GM19395 (cell line): ENCODE results near the gene GPR137B.

ENCODE experiments used
- ATAC-seq: cut with Tn5 transposase; IDR thresholded peaks from one replicate; pipeline ENCODE4 v1.9.1; 2021; ENCODE audit warnings: mild to moderate bottlenecking, moderate library complexity; ENCODE audit not compliant: unreplicated experiment

Gene GPR137B

DNA sequence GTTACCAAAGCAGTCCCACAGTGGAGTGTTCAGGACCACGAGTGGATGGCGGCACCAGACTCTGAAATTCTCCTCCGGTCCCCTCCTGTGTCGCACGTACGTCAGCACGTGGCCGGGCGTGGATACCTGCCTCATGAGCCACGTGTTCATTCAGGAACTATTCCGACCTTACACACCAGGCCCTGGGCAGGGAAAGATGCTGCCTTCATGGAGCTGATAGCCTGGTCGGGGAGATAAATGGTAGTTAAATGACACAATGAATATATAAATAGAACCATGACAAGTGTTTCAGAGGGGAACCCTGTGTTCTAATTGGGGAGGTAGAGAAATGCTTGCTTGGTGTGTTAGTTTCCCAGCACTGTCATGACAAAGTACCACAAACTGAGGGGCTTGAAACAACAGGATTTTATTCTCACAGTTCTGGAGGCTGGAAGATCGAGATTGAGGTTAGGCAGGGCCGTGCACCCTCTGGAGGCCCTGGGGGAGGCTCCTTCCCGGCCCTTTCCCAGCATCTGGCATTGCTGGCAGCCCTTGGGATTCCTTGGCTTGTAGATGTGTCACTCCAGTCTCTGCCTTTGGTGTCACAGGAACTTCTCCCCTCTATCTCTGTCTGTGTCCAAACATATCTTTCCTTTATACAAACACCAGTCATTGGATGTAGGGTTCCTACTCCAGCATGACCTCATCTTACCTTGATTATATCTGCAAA is 28.9 kb upstream of the GPR137B start:
- ATAC-seq = no peak

DNA sequence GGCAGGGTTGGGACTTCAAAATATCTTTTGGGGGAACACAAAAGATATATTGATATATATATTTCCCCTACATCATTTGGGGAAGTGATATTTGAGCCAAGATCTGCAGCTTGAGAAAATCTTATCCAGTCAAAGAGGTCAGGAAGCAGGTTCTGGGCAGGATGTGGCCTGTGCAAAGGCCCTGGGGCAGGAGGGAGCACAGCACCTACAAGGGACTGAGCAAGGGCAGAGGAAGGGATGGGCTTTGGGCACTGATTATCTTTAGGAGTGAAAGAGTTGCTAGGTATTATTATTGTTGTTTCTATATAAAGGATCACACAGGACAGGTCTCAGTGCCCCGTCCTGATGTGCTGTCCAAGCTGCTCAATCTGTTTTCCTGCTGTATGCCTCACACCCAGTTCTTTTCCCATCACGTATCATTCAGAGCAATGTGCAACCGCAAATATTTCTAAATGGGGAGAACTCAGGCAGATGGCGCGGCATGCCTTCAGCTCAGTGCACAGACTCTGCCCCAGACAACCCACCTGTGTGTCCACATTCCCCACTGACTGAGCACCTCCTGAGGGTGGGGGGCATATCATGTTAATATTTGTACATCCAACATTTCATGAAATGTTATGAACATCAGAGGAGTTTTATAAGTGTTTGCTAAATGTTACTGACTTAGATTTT is 28.1 kb upstream of the GPR137B start:
- no peak for ATAC-seq

DNA sequence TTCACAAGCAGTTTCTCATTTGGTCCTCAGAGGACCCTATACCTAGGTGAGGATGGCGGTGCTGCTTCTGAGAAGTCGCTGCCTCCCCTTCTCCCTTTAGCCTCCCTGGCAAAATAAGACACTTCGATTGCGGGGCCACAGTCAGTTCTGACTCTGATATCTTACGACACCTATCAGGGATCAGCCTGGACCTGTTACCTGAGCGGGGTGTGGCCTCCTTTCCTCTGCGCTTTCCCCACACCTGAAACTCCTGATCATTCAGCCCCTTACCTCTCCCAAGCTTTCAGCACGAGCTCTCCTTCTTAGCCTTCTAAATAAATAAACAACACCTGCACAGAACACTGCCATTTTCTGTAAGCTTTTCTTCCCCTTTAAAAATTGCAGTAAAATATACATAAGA is 24.6 kb upstream of the GPR137B start:
- no peak for ATAC-seq

DNA sequence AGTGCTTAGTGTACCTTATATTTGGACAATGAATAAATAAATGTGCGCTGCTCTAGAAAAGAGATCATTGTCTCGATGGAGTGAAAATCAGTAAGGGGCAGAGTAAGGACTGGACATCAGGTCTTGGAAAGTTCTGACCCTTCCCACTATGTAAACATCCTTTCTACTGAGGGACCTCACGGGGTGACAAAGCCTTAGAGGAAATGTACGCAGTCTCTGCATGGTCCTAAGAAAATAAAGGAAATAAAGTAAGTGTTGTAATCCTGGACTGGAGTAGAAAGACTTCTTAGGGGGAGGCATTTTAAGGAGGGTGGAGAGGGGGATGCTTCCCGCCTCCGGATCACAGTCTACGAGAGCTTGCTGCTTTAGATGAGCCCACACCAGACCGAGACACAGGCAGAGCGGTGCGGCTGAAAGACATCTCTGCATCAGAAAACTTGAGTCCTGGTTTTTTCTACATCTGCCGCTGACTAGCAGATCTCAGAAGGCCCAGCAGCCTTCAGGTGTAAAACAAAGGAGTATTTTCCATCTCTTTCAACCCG is 22.3 kb upstream of the GPR137B start:
- no peak for ATAC-seq

DNA sequence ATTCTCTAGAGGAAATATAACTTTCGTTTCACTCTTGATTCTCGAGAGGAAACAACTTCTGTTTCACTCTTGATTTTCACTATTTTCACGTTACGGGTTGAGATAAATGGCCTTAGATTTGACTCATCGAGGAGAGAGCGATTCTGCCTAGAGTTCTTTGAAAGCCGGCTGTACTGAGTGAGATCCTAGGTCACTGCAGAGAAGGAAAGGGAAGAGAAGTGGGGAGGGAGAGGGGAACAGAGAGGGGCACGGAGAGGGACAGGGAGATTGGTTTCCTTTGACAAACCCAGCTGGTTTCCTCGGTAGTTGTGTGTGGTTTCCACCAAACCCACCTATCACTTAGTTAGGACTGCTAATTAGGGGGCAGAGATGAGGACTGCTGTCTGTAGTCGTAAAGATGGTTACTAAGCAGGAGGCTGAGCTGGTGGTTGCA is 21.6 kb upstream of the GPR137B start:
- ATAC-seq = peak; percentile 74

DNA sequence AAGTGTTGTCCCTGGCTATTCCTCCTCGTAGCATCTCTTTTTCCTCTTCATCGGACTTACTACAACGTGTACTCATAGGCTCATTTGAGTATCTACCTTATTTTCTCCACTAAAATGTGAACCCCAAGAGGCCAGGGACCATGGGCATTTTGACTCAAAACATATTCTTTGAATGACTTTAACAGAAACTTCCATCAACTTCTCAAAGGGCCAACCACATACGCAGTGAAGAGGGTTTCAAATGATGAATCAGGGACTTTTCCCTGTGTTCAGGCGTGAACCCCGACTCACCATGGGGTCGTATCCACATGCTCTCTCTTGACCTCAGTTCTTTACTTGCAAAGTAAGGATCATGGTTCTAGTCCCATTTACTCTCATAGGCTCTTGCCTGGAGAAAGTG is 20.2 kb upstream of the GPR137B start:
- ATAC-seq = no peak

DNA sequence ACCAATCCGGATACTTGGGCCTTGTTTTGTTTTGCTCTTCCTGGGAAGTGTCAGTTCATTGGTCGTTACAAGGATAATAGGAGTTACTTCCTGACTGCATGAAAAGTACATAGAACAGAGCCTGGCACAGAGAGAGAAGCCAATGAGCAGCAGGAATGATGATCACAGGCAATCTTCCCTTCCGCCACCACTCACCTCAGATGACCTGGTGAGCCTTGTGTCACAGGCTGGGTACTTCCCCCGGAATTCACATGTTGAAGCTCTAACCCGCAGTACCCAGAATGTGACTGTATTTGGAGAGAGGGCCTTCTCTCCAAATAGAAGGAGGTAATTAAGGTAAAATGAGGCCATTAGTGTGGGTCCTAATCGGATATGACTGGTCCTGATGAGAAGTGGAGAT is 18.8 kb upstream of the GPR137B start:
- ATAC-seq = no peak

DNA sequence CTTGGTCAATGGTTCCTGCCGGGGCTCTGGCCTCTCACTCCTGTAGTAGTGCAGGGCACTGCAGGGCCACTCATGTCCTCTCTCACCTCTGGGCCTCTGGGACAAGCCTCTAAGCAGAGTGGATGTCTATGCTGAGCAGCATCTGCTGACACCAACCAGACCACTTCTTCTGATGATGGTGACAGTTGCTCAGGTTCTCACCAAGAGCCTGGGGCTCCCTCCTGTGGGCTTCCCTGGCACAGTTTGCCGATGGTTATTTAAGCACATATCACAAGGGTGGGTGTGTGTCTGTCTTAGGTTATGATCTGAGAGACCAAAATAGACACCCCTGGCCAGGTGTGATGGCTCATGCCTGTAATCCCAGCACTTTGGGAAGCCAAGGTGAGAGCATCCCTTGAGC is 17.4 kb upstream of the GPR137B start:
- no peak for ATAC-seq

DNA sequence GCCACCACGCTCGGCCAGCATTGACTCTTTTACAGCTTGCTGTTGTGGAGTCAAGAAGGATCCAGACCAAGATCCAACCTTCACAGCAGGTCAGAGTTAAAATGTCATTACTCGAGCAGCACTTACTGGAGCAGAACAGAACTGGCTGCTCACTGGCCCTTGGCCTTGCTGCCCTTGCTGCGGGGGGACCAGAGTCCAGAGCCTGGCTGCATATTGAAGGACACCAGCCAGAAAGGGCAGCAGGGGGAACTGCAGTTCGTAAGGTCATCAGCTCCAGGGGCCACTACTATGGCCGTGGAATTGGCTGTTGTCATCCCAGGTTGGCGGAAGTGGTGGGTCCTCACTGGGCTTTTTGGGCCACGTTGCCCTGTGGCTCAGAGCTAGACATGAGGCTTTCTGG is 15.3 kb upstream of the GPR137B start:
- no peak for ATAC-seq

DNA sequence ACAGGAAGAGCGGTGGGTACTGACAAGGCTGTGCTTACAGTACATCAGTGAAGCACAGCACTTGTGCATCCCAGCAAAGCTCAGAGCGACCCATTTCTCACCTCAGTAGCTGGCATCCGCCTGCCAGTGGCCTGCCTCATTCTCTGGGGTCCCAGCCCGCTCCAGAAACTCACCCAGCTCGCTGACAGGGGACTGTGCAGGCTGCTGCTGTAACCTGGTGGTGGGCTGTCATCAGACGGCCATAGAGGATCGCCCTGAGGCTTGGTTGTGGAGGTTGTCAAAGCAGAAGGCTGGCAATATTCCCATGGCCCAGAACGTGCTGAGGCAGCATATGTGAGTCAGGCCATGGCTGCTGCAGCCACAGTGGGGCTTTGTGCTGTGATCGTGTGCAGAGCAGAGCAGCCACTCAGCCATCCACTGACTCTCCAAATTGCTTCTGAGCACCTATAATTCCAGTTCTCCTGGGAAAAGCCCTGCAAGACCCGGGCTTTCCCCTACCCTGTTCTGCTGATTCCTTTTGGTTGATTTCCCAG is 13.6 kb upstream of the GPR137B start:
- no peak for ATAC-seq

DNA sequence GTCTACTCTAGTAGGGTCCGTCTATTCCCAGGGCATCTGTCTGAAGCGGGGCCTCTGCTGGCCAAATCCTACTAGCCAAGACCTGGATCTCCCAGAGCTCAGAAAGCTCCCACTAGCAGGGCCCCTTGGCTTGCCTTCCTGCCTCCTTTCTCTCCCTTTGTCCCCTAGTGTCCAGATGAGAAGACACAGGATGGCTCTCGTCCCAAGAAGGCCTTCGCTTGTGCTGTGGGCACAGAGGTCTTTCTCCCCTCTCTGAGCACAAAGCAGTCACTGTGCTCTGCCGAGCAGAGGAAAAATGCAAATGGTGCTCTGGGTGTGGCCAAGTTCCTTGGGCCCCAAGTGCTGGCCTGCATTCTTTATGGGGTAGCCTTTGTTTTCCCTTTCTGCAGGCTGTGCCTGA is 13.0 kb upstream of the GPR137B start:
- ATAC-seq = no peak

DNA sequence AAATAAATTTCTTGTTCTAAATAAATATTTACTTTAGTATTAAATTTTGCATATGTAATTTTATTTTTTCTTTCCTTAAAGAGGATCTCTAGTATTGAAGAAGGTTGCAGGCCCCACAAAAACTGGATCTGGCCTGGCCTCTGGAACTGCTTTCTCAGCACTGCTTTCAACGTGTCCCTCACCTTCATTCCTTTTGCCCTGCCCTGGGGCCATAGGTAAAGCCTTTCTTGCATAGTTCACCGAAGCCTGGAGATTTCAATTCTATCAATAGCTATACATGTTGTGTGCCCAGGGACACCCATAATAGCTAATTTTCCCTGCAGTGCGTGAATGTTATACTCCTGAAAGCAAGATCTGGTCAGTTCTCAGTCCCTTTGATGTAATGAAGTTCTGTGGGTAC is 12.0 kb upstream of the GPR137B start:
- ATAC-seq = no peak

DNA sequence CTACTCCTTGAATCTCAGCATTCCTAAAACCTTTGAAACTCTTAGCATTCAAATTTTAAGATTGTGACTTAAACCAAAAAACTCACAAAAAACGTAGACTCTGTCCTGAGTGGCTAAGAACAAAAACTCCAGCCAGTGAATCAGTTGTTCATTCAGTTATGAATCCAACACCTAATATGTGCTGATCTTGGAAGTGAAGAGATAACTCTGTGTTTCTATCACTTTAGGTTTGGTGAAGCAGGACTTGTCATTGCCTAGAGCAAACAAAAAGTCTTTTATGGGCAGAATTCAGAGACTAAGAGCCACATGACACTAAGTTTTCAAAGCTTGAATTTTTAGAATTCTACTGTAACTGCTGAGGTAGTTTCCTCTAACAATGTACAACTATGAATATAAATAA is 10.4 kb upstream of the GPR137B start:
- no peak for ATAC-seq

DNA sequence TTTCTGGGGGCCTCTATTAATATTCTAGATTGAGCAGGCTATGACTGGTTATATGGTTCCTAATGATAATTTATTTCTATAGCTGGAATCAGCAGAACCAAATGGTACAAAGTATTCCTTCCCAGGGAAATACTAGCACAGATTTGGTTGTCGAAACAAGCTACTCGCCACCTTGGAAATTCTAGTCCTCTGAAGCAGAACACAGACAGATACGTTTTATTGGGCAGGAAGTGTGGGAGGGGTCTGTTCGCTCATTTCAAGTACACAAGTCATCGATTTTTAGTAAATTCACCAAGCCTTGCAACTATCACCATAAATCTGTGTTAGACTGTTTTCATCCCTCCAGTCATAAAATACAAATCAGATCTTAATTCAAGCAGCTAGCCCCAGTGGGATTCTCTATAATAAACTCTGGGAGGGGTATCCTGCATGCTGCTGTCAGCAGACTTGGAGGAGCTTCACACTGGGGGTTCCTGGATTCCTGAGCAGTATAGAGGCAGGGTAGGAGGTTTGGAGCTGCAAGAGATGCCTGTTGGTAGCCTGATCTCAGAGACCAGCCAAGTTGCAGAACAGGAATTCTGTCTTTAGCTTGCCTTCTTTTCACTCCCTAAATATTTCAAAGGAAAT is 9.8 kb upstream of the GPR137B start:
- no peak for ATAC-seq

DNA sequence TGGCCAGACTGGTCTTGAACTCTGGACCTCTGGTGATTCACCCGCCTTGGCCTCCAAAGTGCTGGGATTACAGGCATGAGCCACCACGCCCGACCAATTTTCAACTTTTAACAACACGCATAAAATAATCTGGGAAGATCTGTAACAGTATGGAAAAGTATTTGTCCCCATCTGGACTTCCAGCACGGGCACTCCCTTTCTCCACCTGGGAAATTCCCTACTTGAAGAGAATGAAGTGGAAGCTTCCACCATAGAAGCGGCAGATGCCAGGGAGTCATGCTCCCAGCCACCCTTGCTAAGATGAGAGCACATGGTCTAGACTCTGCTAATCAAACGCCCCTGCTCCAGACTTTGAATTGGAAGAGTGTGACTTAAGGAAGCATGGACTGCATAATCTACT is 9.0 kb upstream of the GPR137B start:
- ATAC-seq = no peak

DNA sequence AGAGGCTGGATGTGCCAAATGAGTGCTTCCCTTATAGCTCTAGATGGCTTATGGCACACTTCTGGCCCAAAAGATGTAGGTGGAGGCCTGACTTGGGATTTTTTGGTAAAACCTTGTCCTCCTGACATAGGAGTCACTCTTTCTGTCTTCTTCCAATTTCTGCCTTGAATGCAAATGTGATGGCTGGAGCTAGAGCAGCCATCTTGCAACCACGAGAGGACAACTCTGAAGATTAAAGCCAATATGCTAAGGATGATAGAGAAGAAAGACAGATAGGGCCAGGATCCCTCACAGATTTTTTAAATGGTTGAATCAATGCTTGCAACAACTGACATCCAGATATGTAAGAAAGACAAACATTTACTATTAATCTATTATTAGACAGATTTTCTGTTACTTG is 8.5 kb upstream of the GPR137B start:
- ATAC-seq = no peak

DNA sequence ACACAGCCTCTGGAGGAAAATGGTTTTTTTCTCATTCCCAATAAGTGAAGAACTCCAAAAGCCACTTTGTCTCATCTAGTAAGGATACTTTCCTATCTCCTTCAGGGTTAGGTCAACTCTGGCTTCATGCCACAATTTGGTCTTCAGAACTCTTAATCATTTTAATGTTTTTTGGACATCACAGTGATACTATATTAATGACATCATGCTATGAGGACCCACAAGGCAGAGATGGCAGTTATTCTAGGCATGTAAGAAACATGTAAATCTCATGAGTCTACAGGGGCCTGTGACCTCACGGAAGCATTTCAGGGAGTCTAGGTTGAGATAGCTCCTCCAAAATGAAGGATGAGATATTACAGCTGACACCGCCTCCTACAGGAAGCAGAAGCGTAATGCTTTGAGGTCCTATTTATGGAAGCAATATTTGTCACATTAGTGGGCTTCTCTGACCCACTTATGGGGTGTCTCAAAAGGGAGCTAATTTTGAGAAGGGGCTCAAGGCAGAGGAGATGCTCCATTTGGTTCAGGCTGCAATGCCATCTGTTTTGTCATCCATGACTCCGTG is 5.0 kb upstream of the GPR137B start:
- ATAC-seq = no peak

DNA sequence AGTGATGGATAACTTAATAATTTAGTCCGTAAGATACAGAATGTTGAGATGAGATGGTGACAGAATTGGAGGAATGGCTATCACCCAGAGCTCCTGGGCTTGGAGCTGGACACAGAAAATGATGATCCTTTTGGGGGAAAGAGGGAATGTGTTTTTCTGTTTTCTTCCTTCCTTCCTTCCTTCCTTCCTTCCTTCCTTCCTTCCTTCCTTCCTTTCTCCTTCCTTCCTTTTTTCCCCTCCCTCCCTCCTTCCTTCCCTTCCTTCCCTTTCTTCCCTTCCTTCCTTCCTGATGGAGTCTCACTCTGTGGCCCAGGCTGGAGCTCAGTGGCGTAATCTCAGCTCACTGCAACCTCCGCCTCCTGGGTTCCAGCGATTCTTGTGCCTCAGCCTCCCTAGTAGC is 2.8 kb upstream of the GPR137B start:
- no peak for ATAC-seq

DNA sequence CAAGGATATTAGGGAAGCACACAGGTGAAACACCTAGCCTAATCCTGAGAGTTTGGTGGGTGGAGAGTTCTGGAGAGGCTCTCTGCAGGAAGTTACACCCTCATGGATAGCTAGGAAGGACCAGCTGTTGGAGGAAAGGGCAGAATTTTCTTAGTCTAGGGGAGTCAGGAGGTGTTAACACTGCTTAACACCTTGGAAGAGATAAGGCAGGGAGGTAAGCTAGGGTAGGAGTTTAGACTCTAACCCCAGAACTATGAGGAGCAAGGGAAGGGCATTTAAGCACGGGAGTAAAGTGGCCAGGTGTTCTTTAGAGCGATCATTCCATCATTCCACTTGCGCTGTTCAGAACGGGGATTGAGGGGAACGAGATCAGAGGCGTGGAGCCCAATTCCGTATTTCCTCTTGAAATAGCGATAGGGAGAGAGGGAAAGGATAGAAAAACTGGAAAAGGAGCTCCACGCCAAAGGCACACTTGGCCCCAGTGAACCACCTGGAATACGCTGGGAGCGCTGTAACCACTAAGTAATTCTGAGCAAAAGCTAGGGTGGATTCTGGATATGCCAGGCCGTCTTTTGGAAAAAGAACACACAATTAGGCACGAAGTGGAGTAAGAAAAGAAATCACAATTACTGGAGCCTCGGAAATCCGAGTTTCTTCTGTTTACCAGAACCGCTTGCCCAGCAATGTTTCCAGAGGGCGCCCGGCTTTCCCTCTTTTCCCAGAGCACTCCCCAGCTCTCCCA is 1.5 kb upstream of the GPR137B start:
- no peak for ATAC-seq

DNA sequence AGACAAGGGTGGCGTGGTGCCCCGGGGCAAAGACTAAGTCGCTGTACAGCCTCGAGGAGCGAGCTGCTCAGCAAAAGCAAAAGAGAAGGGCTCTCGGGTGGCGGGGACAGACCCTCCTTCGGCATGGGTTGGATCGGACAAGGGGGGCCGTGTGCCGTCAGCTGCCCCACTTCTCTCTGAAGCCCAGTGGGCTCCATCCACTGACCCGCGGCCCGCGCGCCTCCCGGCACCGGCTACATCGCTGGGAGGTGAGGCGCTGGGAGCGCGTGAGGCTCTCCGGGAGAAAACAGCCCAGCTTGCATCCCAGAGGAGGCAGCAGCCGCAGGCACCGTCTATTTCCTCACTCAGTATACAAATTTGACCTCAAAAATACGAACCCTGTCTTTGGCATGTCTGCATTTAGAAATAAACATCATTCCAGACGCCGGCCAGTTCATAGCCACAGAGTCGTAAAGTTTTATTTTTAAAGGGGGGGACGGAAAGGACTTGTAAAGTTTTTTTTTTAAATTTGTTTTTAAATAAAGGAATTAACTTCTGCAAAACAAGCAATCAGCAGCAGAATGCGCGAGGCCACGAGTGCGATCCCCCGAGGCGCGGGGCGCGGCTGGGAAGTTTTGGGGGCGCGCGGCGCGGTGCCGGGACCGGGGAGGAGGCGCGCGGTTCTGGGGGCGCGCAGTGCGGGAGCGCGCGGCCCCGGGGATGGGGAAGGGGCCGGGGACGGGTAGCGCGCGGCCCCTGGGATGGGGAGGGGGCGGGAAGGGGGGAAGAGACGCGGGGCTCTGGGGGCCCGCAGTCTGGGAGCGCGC is 689 bp upstream of the GPR137B start:
- ATAC-seq = peak; percentile 26
